Effector memory CD8-positive, alpha-beta T cell (primary cell): ENCODE data around the gene GSTT2.
"Not testable (repeated sequence)": the region's sequence is repeated elsewhere in the genome, so short reads cannot be mapped to it uniquely, and the experiment has no call there.

Source experiments
- ATAC-seq: fragments of 150-1000 bp; cut with Tn5 transposase; replicated peaks from 2 replicates; pipeline ENCODE4 v1.10.0; 2021; ENCODE audit warnings: mild to moderate bottlenecking, moderate library complexity
- DNase-seq, 3 experiments: peaks; one replicate each; pipeline ENCODE4 v3.0.0; 2021
- H3K27ac Mint-ChIP-seq, 2 donors: one replicate each; pipeline ENCODE4 v1.8.0; 2022; ENCODE audit warnings: mild to moderate bottlenecking in 2 of 2, mixed read lengths in 2 of 2, moderate library complexity in 2 of 2
- H3K27me3 Mint-ChIP-seq, 2 donors: one replicate each; pipeline ENCODE4 v1.8.0; 2022; ENCODE audit warnings: mixed read lengths in 2 of 2
- H3K36me3 Mint-ChIP-seq: one replicate; pipeline ENCODE4 v1.8.0; 2022; ENCODE audit warnings: mild to moderate bottlenecking, moderate library complexity, mixed read lengths; ENCODE audit not compliant: insufficient read depth
- H3K4me1 Mint-ChIP-seq, 2 donors: one replicate each; pipeline ENCODE4 v1.8.0; 2022; ENCODE audit warnings: low read depth in 2 of 2, mixed read lengths in 2 of 2
- H3K4me3 Mint-ChIP-seq, 2 donors: one replicate each; pipeline ENCODE4 v1.8.0; 2022; ENCODE audit warnings: mild to moderate bottlenecking in 2 of 2, mixed read lengths in 2 of 2, moderate library complexity in 2 of 2
- H3K9me3 Mint-ChIP-seq, 2 donors: one replicate each; pipeline ENCODE4 v1.8.0; 2022; ENCODE audit warnings: mixed read lengths in 2 of 2
- total RNA-seq, 9 experiments: gene quantifications; one replicate each; lab custom pipeline; 2026; lab: John Stamatoyannopoulos, UW

GSTT2 gene
- total RNA-seq, result 0 reads per million in 9 experiments

GRCh38 chr22:23979557-23980240 lies at the start of gene GSTT2:
Gene GSTT2 (plus strand): TSS chr22:23980134.
- DNase-seq, H3K27me3 Mint-ChIP-seq, ATAC-seq, H3K4me3 Mint-ChIP-seq, H3K4me1 Mint-ChIP-seq, H3K27ac Mint-ChIP-seq, H3K36me3 Mint-ChIP-seq, H3K9me3 Mint-ChIP-seq: not testable (repeated sequence)

GRCh38 chr22:23938328-23939016 lies 41.5 kb upstream of the GSTT2 start:
- Mint-ChIP-seq H3K4me1 (no peaks in the 10 kb centered on the region), H3K36me3 (no peaks in the 10 kb centered on the region), H3K9me3 (no peaks in the 10 kb centered on the region), H3K27me3 (peaks cover 0 to 7% of the 10 kb centered on the region in 2 donors), H3K27ac (no peak overlapping the region), H3K4me3 (no peak overlapping the region)
- ATAC-seq (no peak), DNase-seq (no peak)

- no peak overlapping the region for H3K27ac Mint-ChIP-seq
- peaks cover 0 to 7% of the 10 kb centered on the region in 2 donors for H3K27me3 Mint-ChIP-seq
- no peak for DNase-seq
- no peak for ATAC-seq
- H3K9me3 Mint-ChIP-seq, result no peaks in the 10 kb centered on the region
- no peaks in the 10 kb centered on the region for H3K4me1 Mint-ChIP-seq
- H3K36me3 Mint-ChIP-seq, result no peaks in the 10 kb centered on the region
- no peak overlapping the region for H3K4me3 Mint-ChIP-seq
Measured at GRCh38 chr22:23939017-23939357, 40.9 kb upstream of the GSTT2 start.

GRCh38 chr22:23940166-23940565 lies 39.8 kb upstream of the GSTT2 start:
- H3K27ac Mint-ChIP-seq, H3K36me3 Mint-ChIP-seq, DNase-seq, H3K4me3 Mint-ChIP-seq, ATAC-seq, H3K27me3 Mint-ChIP-seq, H3K4me1 Mint-ChIP-seq, H3K9me3 Mint-ChIP-seq: not testable (repeated sequence)

- not testable (repeated sequence) for H3K4me1 Mint-ChIP-seq, H3K27me3 Mint-ChIP-seq, H3K9me3 Mint-ChIP-seq, H3K27ac Mint-ChIP-seq, ATAC-seq, H3K36me3 Mint-ChIP-seq, DNase-seq, H3K4me3 Mint-ChIP-seq
Measured at GRCh38 chr22:23947391-23947790, 32.5 kb upstream of the GSTT2 start.

- H3K27ac Mint-ChIP-seq, H3K4me3 Mint-ChIP-seq, H3K9me3 Mint-ChIP-seq, ATAC-seq, H3K36me3 Mint-ChIP-seq, DNase-seq, H3K4me1 Mint-ChIP-seq, H3K27me3 Mint-ChIP-seq: not testable (repeated sequence)
Measured at GRCh38 chr22:23949764-23950163, 30.2 kb upstream of the GSTT2 start.

GRCh38 chr22:23951383-23951782 lies 28.6 kb upstream of the GSTT2 start:
- H3K4me3 Mint-ChIP-seq, H3K9me3 Mint-ChIP-seq, ATAC-seq, H3K27ac Mint-ChIP-seq, DNase-seq, H3K36me3 Mint-ChIP-seq, H3K4me1 Mint-ChIP-seq, H3K27me3 Mint-ChIP-seq: not testable (repeated sequence)

GRCh38 chr22:23952794-23953405 lies 27.0 kb upstream of the GSTT2 start:
- H3K36me3 Mint-ChIP-seq, H3K4me1 Mint-ChIP-seq, DNase-seq, H3K27ac Mint-ChIP-seq, H3K9me3 Mint-ChIP-seq, H3K27me3 Mint-ChIP-seq, H3K4me3 Mint-ChIP-seq, ATAC-seq: not testable (repeated sequence)

GRCh38 chr22:23953485-23953884 lies 26.4 kb upstream of the GSTT2 start:
- not testable (repeated sequence) for DNase-seq, H3K27me3 Mint-ChIP-seq, H3K4me1 Mint-ChIP-seq, H3K27ac Mint-ChIP-seq, H3K4me3 Mint-ChIP-seq, ATAC-seq, H3K36me3 Mint-ChIP-seq, H3K9me3 Mint-ChIP-seq

GRCh38 chr22:23954193-23954990 lies 25.5 kb upstream of the GSTT2 start:
- not testable (repeated sequence) for H3K27me3 Mint-ChIP-seq, H3K36me3 Mint-ChIP-seq, DNase-seq, H3K4me1 Mint-ChIP-seq, H3K4me3 Mint-ChIP-seq, H3K9me3 Mint-ChIP-seq, ATAC-seq
- peak overlapping the region in 1 of 2 donors; percentile 12 for H3K27ac Mint-ChIP-seq

- not testable (repeated sequence) for H3K4me3 Mint-ChIP-seq, H3K9me3 Mint-ChIP-seq, ATAC-seq, H3K4me1 Mint-ChIP-seq, H3K27me3 Mint-ChIP-seq, H3K36me3 Mint-ChIP-seq, DNase-seq
- H3K27ac Mint-ChIP-seq, result peak overlapping the region in 1 of 2 donors; percentile 12
Measured at GRCh38 chr22:23954991-23955305, 25.0 kb upstream of the GSTT2 start.

GRCh38 chr22:23955886-23956285 lies 24.0 kb upstream of the GSTT2 start:
- H3K4me3 Mint-ChIP-seq, H3K36me3 Mint-ChIP-seq, H3K27ac Mint-ChIP-seq, DNase-seq, H3K4me1 Mint-ChIP-seq, H3K9me3 Mint-ChIP-seq, H3K27me3 Mint-ChIP-seq, ATAC-seq: not testable (repeated sequence)

- ATAC-seq (peak; percentile 98), DNase-seq (peak; percentile 82 to 88 (median 86))
- H3K27me3 Mint-ChIP-seq, H3K9me3 Mint-ChIP-seq, H3K4me3 Mint-ChIP-seq, H3K36me3 Mint-ChIP-seq, H3K27ac Mint-ChIP-seq, H3K4me1 Mint-ChIP-seq: not testable (repeated sequence)
Measured at GRCh38 chr22:23956301-23956900, 23.5 kb upstream of the GSTT2 start.
